H54 (cell line): Measurements from ENCODE around the gene SEMA4B.

ENCODE experiments used
- DNase-seq: peaks from one replicate; pipeline ENCODE4 v3.0.0; 2011; ENCODE audit warnings: low spot score, mixed read lengths; ENCODE audit not compliant: insufficient read length
- FAIRE-seq: peaks from 3 replicates; lab custom pipeline; 2011; peaks lifted over from hg19 to GRCh38; lab: Jason Lieb, UNC
- POLR2A ChIP-seq: IDR thresholded peaks from 2 replicates; pipeline ENCODE4 v1.6.1; 2011; ENCODE audit warnings: low read depth, mild to moderate bottlenecking, low read length

SEMA4B gene

DNA sequence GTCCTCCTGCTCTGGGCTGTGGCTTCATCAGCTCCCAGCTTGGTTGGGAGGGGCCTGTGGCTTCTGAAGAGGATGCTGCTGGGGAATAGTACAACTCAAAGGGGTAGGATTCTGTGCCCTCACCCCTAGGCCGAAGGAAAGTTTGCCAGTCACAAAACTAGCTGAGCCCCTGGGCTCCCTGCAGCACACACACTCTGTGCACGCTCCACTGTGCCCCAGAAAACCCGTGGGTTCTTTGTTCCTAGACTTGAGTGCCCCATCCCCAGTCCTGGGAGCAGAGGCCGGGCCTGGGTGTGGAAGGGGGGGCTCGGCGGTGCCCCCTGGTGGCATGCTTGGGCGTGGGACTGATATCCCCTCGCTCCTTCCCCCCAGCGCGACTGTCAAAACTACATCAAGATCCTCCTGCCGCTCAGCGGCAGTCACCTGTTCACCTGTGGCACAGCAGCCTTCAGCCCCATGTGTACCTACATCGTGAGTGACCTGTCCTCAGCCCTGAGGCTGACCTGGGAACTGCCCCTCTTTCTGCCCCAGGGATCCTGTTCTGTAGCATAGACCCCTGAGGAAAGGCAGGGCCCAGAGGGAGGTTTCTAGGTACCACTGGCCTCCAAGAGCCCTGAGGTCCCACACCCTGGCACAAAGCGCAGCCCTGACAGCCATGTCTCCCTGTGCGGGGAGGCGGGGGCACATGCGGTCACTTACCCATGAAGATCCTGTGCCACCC is 18.5 kb downstream of the SEMA4B start:
- no peak for TF ChIP-seq POLR2A
- DNase-seq (no peak), FAIRE-seq (no peak)

DNA sequence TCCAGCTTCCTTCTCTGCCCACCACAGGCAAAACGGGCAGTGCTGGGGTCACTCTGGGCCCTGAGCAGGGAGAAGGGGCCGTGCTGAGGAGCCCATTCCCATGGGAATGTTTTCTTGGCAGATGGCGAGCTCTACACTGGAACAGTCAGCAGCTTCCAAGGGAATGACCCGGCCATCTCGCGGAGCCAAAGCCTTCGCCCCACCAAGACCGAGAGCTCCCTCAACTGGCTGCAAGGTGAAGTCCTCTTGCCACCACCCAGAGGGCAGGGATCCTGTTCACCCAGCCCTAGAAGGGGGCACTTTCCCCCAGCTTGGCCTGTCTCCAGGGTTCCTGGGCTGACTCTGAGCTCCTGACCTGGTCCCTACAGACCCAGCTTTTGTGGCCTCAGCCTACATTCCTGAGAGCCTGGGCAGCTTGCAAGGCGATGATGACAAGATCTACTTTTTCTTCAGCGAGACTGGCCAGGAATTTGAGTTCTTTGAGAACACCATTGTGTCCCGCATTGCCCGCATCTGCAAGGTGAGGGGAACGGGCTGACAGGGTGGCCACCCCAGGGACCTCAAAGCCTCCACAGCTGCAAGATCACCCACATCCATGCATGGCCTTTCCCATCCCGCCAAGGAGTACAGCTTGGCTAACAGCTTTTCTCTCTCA is 20.2 kb downstream of the SEMA4B start:
- DNase-seq = peak; percentile 65
- no peak for TF ChIP-seq POLR2A
- no peak for FAIRE-seq

- FAIRE-seq = no peak
- no peak for TF ChIP-seq POLR2A
- no peak for DNase-seq
Observed at GRCh38 chr15:90222547-90222946, 21.4 kb downstream of the SEMA4B start.

GRCh38 chr15:90223441-90224165 is 22.5 kb downstream of the SEMA4B start:
- no peak for TF ChIP-seq POLR2A
- FAIRE-seq (no peak), DNase-seq (no peak)

DNA sequence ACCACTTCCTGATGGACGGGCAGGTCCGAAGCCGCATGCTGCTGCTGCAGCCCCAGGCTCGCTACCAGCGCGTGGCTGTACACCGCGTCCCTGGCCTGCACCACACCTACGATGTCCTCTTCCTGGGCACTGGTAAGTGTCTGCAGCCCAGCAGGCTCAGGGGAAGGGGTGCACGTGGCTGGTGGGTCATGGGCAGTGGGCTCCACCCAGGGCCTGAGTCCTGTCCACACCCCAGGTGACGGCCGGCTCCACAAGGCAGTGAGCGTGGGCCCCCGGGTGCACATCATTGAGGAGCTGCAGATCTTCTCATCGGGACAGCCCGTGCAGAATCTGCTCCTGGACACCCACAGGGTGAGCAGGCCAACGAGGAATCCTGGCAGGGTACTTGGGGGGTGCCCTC is 23.9 kb downstream of the SEMA4B start:
- DNase-seq (no peak), FAIRE-seq (no peak)
- no peak for TF ChIP-seq POLR2A

- TF ChIP-seq POLR2A = no peak
- DNase-seq (no peak), FAIRE-seq (no peak)
Observed at GRCh38 chr15:90225504-90226234, 24.5 kb downstream of the SEMA4B start.

GRCh38 chr15:90227336-90227735 is 26.2 kb downstream of the SEMA4B start:
- FAIRE-seq (no peak), DNase-seq (no peak)
- TF ChIP-seq POLR2A = no peak

GRCh38 chr15:90227816-90228772 is 27.0 kb downstream of the SEMA4B start:
- no peak for TF ChIP-seq POLR2A
- FAIRE-seq = no peak
- no peak for DNase-seq

DNA sequence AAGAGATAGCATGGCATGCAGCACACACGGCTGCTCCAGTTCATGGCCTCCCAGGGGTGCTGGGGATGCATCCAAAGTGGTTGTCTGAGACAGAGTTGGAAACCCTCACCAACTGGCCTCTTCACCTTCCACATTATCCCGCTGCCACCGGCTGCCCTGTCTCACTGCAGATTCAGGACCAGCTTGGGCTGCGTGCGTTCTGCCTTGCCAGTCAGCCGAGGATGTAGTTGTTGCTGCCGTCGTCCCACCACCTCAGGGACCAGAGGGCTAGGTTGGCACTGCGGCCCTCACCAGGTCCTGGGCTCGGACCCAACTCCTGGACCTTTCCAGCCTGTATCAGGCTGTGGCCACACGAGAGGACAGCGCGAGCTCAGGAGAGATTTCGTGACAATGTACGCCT is 27.8 kb downstream of the SEMA4B start:
- TF ChIP-seq POLR2A = no peak
- DNase-seq (no peak), FAIRE-seq (no peak)

DNA sequence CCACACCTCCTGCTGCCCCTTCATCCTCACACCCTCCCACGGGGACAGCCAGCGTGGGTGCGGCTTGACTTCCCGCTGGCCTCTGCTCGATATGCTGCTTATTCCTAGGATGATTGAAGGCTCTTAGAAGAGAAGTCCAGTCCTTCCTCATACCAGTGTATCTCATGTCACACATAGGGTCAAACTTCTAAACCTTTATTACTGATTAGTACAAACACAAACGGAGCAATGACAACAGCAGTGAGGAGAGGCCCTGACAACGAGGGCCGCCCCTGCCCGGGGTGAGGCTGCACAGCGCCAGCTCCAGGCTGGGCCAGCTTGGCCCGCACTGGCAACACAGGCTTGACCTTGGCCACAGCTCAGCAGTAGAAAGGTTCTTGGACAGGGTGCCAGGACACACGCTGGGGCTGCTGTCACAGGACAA is 29.0 kb downstream of the SEMA4B start:
- DNase-seq (no peak), FAIRE-seq (no peak)
- TF ChIP-seq POLR2A = no peak

DNA sequence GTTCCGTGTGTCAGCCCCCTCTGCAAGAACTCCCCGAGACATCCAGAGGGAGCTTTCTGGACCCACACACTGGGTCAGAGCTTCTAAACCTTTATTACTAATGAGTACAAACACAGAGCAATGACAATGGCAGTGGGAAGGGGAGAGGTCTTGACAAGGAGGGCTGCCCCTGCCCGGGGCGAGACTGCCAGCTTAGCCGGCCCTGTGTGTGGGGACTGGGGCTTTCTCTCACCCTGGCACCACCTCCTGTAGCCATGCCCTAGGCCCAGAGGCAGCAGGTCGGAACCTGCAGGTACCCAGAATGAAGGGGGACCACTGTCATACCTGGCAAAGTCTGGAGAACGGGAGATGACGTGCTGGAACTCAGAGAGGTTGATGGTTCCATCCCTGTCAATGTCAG is 29.5 kb downstream of the SEMA4B start:
- no peak for TF ChIP-seq POLR2A
- DNase-seq (no peak), FAIRE-seq (no peak)
